Brain microvascular endothelial cell (primary cell): ENCODE data around the gene MYOZ3.

Experiments
- DNase-seq: peaks from one replicate; pipeline ENCODE4 v3.0.0-alpha.2; 2020
- H3K27ac ChIP-seq: fragments of 250-450 bp; sonication (Bioruptor Pico); 2 replicates; pipeline ENCODE4 v1.5.1; 2020; ENCODE audit warnings: mild to moderate bottlenecking, moderate library complexity
- H3K27me3 ChIP-seq: fragments of 250-450 bp; sonication (Bioruptor Pico); replicated peaks from 2 replicates; pipeline ENCODE4 v1.5.1; 2020; ENCODE audit warnings: mild to moderate bottlenecking
- H3K36me3 ChIP-seq: fragments of 250-450 bp; sonication (Bioruptor Pico); replicated peaks from 2 replicates; pipeline ENCODE4 v1.5.1; 2020; ENCODE audit warnings: mild to moderate bottlenecking
- H3K4me3 ChIP-seq: 2 replicates; pipeline ENCODE4 v1.5.1; 2011; ENCODE audit warnings: low read depth, mild to moderate bottlenecking, control low read depth, low read length, moderate library complexity
- CTCF ChIP-seq: IDR thresholded peaks from 2 replicates; pipeline ENCODE4 v1.5.1; 2011; ENCODE audit warnings: low read depth, mild to moderate bottlenecking, moderate library complexity, low read length, control low read depth, inconsistent platforms; ENCODE audit errors: missing control alignments
- in situ Hi-C: cut with HindIII; loops from 2 replicates; pipeline ENCODE4 v1.10.0; 2017; ENCODE audit warnings: low sequenced_read_pairs, low pct_ligation_motif_present

The MYOZ3 gene

GRCh38 chr5:150723845-150724244 is 62.8 kb downstream of the MYOZ3 start:
- DNase-seq = no peak
- no peak overlapping the region for H3K4me3 ChIP-seq
- H3K36me3 ChIP-seq = peaks cover 59% of the 10 kb centered on the region
- TF ChIP-seq CTCF = no peak
- in situ Hi-C loops = no loop called here
- no peaks in the 10 kb centered on the region for H3K27me3 ChIP-seq
- H3K27ac ChIP-seq = no peak overlapping the region
